IMR-90 (cell line): ENCODE results near the gene SERHL2. TPM values are rescaled to one million over a fixed set of nuclear protein-coding genes. Genes with fewer than 3 reads are reported as not detected.

Experiments used
- ATAC-seq: fragments of 200-7000 bp; cut with Tn5 transposase; 2 replicates; pipeline ENCODE4 v1.9.1; 2020; ENCODE audit warnings: low read depth, mild to moderate bottlenecking, moderate library complexity
- BruUV-seq: library from RNA; stranded (reverse); fragments of 400-500 nt; replicated peaks from 2 replicates; lab custom pipeline; 2021; lab: Mats Ljungman, UMichigan
- CTCF ChIA-PET: fragments of 300-600 bp; formaldehyde crosslinking; extraction: SDS; loops from one replicate; lab custom pipeline; 2021; ENCODE audit warnings: antibody characterized with exemption; lab: Yijun Ruan, JAX
- POLR2A ChIA-PET: fragments of 300-600 bp; sonication (Branson Sonifier 250); formaldehyde crosslinking; loops from one replicate; lab custom pipeline; 2022; ENCODE audit warnings: antibody characterized with exemption; ENCODE audit not compliant: unreplicated experiment; lab: Charles Lee
- DNase-seq: peaks from one replicate; pipeline ENCODE4 v3.0.0; 2013
- H2AFZ ChIP-seq: replicated peaks from 2 replicates; pipeline ENCODE3; 2013; ENCODE audit warnings: low read length, mild to moderate bottlenecking; ENCODE audit not compliant: poor library complexity
- H2AK5ac ChIP-seq: 2 replicates; pipeline ENCODE4 v1.6.1; 2013; ENCODE audit warnings: low read depth, low read length, inconsistent platforms
- H2AK9ac ChIP-seq: replicated peaks from 2 replicates; pipeline ENCODE3; 2013; ENCODE audit warnings: mild to moderate bottlenecking, low read depth, low read length, moderate library complexity; ENCODE audit not compliant: poor library complexity
- H2BK120ac ChIP-seq: 2 replicates; pipeline ENCODE4 v1.6.1; 2013; ENCODE audit warnings: low read depth, low read length, inconsistent platforms
- H2BK15ac ChIP-seq: 3 replicates; pipeline ENCODE4 v1.6.1; 2013; ENCODE audit warnings: low read depth, low read length, inconsistent platforms
- H2BK20ac ChIP-seq: 2 replicates; pipeline ENCODE4 v1.6.1; 2013; ENCODE audit warnings: low read depth, mild to moderate bottlenecking, inconsistent platforms, low read length, moderate library complexity
- H2BK5ac ChIP-seq: 2 replicates; pipeline ENCODE4 v1.6.1; 2013; ENCODE audit warnings: mild to moderate bottlenecking, low read depth, low read length, inconsistent platforms; ENCODE audit not compliant: poor library complexity, severe bottlenecking
- H3K14ac ChIP-seq: replicated peaks from 2 replicates; pipeline ENCODE4 v1.6.1; 2013; ENCODE audit warnings: low read depth, low read length, inconsistent platforms
- H3K18ac ChIP-seq: 2 replicates; pipeline ENCODE4 v1.6.1; 2013; ENCODE audit warnings: low read depth, low read length, control low read depth
- H3K23ac ChIP-seq: 2 replicates; pipeline ENCODE4 v1.6.1; 2013; ENCODE audit warnings: low read depth, low read length, inconsistent platforms
- H3K27ac ChIP-seq: 2 replicates; pipeline ENCODE4 v1.5.1; 2013; ENCODE audit warnings: mild to moderate bottlenecking, control low read depth, low read length; ENCODE audit not compliant: insufficient read depth
- H3K27me3 ChIP-seq: 2 replicates; pipeline ENCODE4 v1.6.1; 2013; ENCODE audit warnings: low read length; ENCODE audit not compliant: control insufficient read depth, insufficient read depth
- H3K36me3 ChIP-seq: 2 replicates; pipeline ENCODE4 v1.6.1; 2013; ENCODE audit warnings: low read length, mixed read lengths; ENCODE audit not compliant: control insufficient read depth, insufficient read depth
- H3K4ac ChIP-seq: 2 replicates; pipeline ENCODE4 v1.6.1; 2013; ENCODE audit warnings: low read depth, low read length, inconsistent platforms
- H3K4me1 ChIP-seq: 2 replicates; pipeline ENCODE4 v1.6.1; 2013; ENCODE audit warnings: low read length, mixed read lengths; ENCODE audit not compliant: control insufficient read depth, insufficient read depth
- H3K4me2 ChIP-seq: 2 replicates; pipeline ENCODE4 v1.6.1; 2013; ENCODE audit warnings: low read depth, mild to moderate bottlenecking, control low read depth, low read length, moderate library complexity
- H3K4me3 ChIP-seq: 2 replicates; pipeline ENCODE4 v1.5.1; 2013; ENCODE audit warnings: low read depth, mild to moderate bottlenecking, control low read depth, low read length, moderate library complexity; ENCODE audit not compliant: insufficient read depth
- H3K56ac ChIP-seq: 2 replicates; pipeline ENCODE4 v1.6.1; 2013; ENCODE audit warnings: low read length, inconsistent platforms; ENCODE audit not compliant: insufficient read depth; ENCODE audit errors: extremely low read depth
- H3K79me1 ChIP-seq, 2 experiments: 2 replicates each; pipeline ENCODE4 v1.6.1; 2013; ENCODE audit warnings: low read length in 2 of 2, inconsistent platforms in 1 of 2, low read depth in 1 of 2
- H3K9ac ChIP-seq: 2 replicates; pipeline ENCODE4 v1.6.1; 2013; ENCODE audit warnings: low read depth, low read length, control low read depth
- H3K9me1 ChIP-seq: 2 replicates; pipeline ENCODE4 v1.6.1; 2013; ENCODE audit warnings: low read length, inconsistent platforms; ENCODE audit not compliant: insufficient read depth
- H3K9me3 ChIP-seq: 2 replicates; pipeline ENCODE4 v1.6.1; 2013; ENCODE audit warnings: low read length; ENCODE audit not compliant: control insufficient read depth, insufficient read depth
- H4K20me1 ChIP-seq: 2 replicates; pipeline ENCODE4 v1.6.1; 2013; ENCODE audit warnings: low read length, inconsistent platforms; ENCODE audit not compliant: insufficient read depth
- H4K5ac ChIP-seq: 2 replicates; pipeline ENCODE4 v1.6.1; 2013; ENCODE audit warnings: mild to moderate bottlenecking, low read depth, low read length, control low read depth
- H4K8ac ChIP-seq, 2 experiments: 2 replicates each; pipeline ENCODE4 v1.6.1; 2013; ENCODE audit warnings: low read depth in 2 of 2, low read length in 2 of 2, control low read depth in 1 of 2, inconsistent platforms in 1 of 2
- H4K91ac ChIP-seq: 2 replicates; pipeline ENCODE4 v1.6.1; 2013; ENCODE audit warnings: low read depth, low read length, inconsistent platforms; ENCODE audit not compliant: insufficient read depth
- BHLHE40 ChIP-seq: fragments of 150-350 bp; IDR thresholded peaks from 2 replicates; pipeline ENCODE4 v1.6.1; 2016; ENCODE audit warnings: mild to moderate bottlenecking, low read depth, low read length
- CEBPB ChIP-seq: IDR thresholded peaks from 2 replicates; pipeline ENCODE4 v1.6.1; 2012; ENCODE audit warnings: low read depth, low read length, improper control_type of control experiment
- CHD1 ChIP-seq: IDR thresholded peaks from 2 replicates; pipeline ENCODE4 v1.6.1; 2012; ENCODE audit warnings: low read depth, low read length, improper control_type of control experiment
- CTCF ChIP-seq: conservative IDR thresholded peaks from 2 replicates; pipeline ENCODE4 v1.5.1; 2012; ENCODE audit warnings: mild to moderate bottlenecking, low read depth, low read length, improper control_type of control experiment
- ELK1 ChIP-seq: fragments of 150-350 bp; IDR thresholded peaks from 2 replicates; pipeline ENCODE4 v1.6.1; 2016; ENCODE audit warnings: low read depth, mild to moderate bottlenecking, low read length, moderate library complexity, borderline replicate concordance
- FOS ChIP-seq: fragments of 150-350 bp; IDR thresholded peaks from 2 replicates; pipeline ENCODE4 v1.6.1; 2016; ENCODE audit warnings: low read depth, low read length
- MAFK ChIP-seq: IDR thresholded peaks from 2 replicates; pipeline ENCODE4 v1.6.1; 2012; ENCODE audit warnings: low read depth, low read length, improper control_type of control experiment
- MAZ ChIP-seq: IDR thresholded peaks from 2 replicates; pipeline ENCODE4 v1.6.1; 2012; ENCODE audit warnings: low read depth, mild to moderate bottlenecking, low read length, improper control_type of control experiment, moderate library complexity, borderline replicate concordance
- NFE2L2 ChIP-seq: fragments of 150-350 bp; IDR thresholded peaks from 2 replicates; pipeline ENCODE4 v1.6.1; 2016; ENCODE audit warnings: low read depth, mild to moderate bottlenecking, low read length
- POLR2A ChIP-seq: IDR thresholded peaks from 2 replicates; pipeline ENCODE4 v1.6.1; 2012; ENCODE audit warnings: mild to moderate bottlenecking, low read depth, low read length
- RAD21 ChIP-seq: IDR thresholded peaks from 2 replicates; pipeline ENCODE4 v1.6.1; 2012; ENCODE audit warnings: low read length, improper control_type of control experiment
- RCOR1 ChIP-seq: IDR thresholded peaks from 2 replicates; pipeline ENCODE4 v1.6.1; 2012; ENCODE audit warnings: mild to moderate bottlenecking, low read length, improper control_type of control experiment; ENCODE audit not compliant: insufficient replicate concordance
- RFX5 ChIP-seq: IDR thresholded peaks from 2 replicates; pipeline ENCODE4 v1.8.0; 2012; ENCODE audit warnings: low read depth, mild to moderate bottlenecking, low read length, moderate library complexity
- SMC3 ChIP-seq: fragments of 150-350 bp; IDR thresholded peaks from 2 replicates; pipeline ENCODE4 v1.6.1; 2016; ENCODE audit warnings: low read depth, mild to moderate bottlenecking, antibody characterized with exemption, low read length, moderate library complexity
- USF2 ChIP-seq: fragments of 150-350 bp; IDR thresholded peaks from 2 replicates; pipeline ENCODE4 v1.6.1; 2017; ENCODE audit warnings: mild to moderate bottlenecking, antibody characterized with exemption, low read length, low read depth
- WGBS, 2 experiments: methylation state at CpG; one replicate each; pipeline versions ENCODE4 v1.1.5 to v1.1.7; 2013; ENCODE audit warnings: missing lambda C conversion rate in 2 of 2; ENCODE audit not compliant: insufficient read length in 1 of 2; ENCODE audit errors: extremely low coverage in 2 of 2; 5-methylcytosine and 5-hydroxymethylcytosine counted together
- dilution Hi-C: fragments of 300-500 bp; cut with HindIII; formaldehyde crosslinking; loops from one replicate; pipeline ENCODE4 v1.14.3; 2018; ENCODE audit warnings: low sequenced_read_pairs; ENCODE audit not compliant: unreplicated experiment
- in situ Hi-C: fragments of 300-500 bp; cut with MboI; formaldehyde crosslinking; loops from 3 replicates; pipeline ENCODE4 v1.14.3; 2019; ENCODE audit warnings: low sequenced_read_pairs, inconsistent platforms, mixed read lengths
- intact Hi-C: fragments of 100-400 bp; cut with micrococcal nuclease; formaldehyde crosslinking; loops from 2 replicates; pipeline ENCODE4 v1.10.0; 2022
- polyA plus RNA-seq, 3 experiments: library from polyadenylated mRNA; depleted of rRNA; stranded (reverse); fragments of >200 nt; gene quantifications; 2 replicates each; pipeline ENCODE4 v1.2.3, GENCODE V29; 2012; ENCODE audit warnings: low replicate concordance in 1 of 3
- total RNA-seq: library from RNA; depleted of rRNA; stranded (reverse); fragments of >200 nt; gene quantifications from 2 replicates; pipeline ENCODE4 v1.2.3, GENCODE V29; 2012

SERHL2 gene
- total and polyA plus RNA-seq, 2 of the 4 experiments (the other 2 are of a cell fraction) = 4.5 to 5.0 TPM

DNA sequence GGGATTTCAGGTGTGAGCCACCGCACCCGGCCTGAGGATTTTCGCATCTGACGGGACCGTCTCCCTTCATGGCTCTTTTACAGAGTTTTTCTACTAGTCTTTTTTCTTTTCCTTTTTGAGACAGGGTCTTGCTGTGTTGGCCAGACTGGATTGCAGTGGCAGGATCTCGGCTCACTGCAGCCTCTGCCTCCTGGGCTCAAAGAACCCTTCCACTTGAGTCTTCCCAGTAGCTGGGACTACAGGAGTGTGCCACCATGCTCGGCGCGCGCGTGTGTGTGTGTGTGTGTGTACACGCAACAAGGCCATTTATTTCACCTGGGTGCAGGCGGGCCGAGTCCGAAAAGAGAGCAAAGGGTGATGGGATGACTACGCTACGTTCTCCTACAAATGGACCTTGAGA, 10.9 kb downstream of the SERHL2 start:
- ChIA-PET POLR2A (no interaction called here), CTCF (no interaction called here)
- Histone ChIP-seq H2AFZ (no peak overlapping the region), H3K4ac (no peak overlapping the region), H3K27me3 (no peaks in the 10 kb centered on the region), H2BK120ac (no peak overlapping the region), H3K79me1 (no peaks in the 10 kb centered on the region), H3K9ac (no peak overlapping the region), H2BK15ac (no peak overlapping the region), H3K4me3 (no peak overlapping the region), H2BK20ac (no peak overlapping the region), H4K20me1 (peaks cover 4% of the 10 kb centered on the region), H3K56ac (no peak overlapping the region), H3K9me3 (no peaks in the 10 kb centered on the region), H2AK9ac (no peak overlapping the region), H3K14ac (no peak overlapping the region), H2BK5ac (no peak overlapping the region), H4K5ac (no peak overlapping the region), H3K9me1 (0 out of 2 replicates have a peak, but pooled peaks cover 3% of the 10 kb centered on the region), H4K91ac (no peak overlapping the region), H4K8ac (no peak overlapping the region), H3K4me1 (peaks cover 2% of the 10 kb centered on the region; the same call in 1 of the 2 replicates), H3K27ac (no peak overlapping the region), H3K4me2 (no peak overlapping the region), H3K18ac (no peak overlapping the region), H3K23ac (no peak overlapping the region), H2AK5ac (no peak overlapping the region), H3K36me3 (peaks cover 3% of the 10 kb centered on the region; the same call in 1 of the 2 replicates)
- in situ Hi-C loops (no loop called here), dilution Hi-C loops (no loop called here), intact Hi-C loops (no loop called here)
- no TSS peak for BruUV-seq
- DNase-seq = no peak
- 90% methylated on average over 2 of the region's 17 CpGs; no CpG with 5 or more reads in 1 of the 2 experiments for WGBS, 2 experiments
- ATAC-seq = no peak
- TF ChIP-seq MAZ (no peak), RFX5 (no peak), MAFK (no peak), ELK1 (no peak), BHLHE40 (no peak), POLR2A (no peak), NFE2L2 (no peak), SMC3 (no peak), USF2 (no peak), CTCF (no peak), RCOR1 (no peak), RAD21 (no peak), CEBPB (no peak), FOS (no peak), CHD1 (no peak)
